ENCODE results near the gene KPNA2.
"Not testable (repeated sequence)": the region's sequence is repeated elsewhere in the genome, so short reads cannot be mapped to it uniquely, and the experiment has no call there.

GRCh38 chr17:67996301-67997171 lies 39.0 kb upstream of the KPNA2 start, which contains the start of gene C17orf58:
- TF ChIP-seq, protein P1, sequence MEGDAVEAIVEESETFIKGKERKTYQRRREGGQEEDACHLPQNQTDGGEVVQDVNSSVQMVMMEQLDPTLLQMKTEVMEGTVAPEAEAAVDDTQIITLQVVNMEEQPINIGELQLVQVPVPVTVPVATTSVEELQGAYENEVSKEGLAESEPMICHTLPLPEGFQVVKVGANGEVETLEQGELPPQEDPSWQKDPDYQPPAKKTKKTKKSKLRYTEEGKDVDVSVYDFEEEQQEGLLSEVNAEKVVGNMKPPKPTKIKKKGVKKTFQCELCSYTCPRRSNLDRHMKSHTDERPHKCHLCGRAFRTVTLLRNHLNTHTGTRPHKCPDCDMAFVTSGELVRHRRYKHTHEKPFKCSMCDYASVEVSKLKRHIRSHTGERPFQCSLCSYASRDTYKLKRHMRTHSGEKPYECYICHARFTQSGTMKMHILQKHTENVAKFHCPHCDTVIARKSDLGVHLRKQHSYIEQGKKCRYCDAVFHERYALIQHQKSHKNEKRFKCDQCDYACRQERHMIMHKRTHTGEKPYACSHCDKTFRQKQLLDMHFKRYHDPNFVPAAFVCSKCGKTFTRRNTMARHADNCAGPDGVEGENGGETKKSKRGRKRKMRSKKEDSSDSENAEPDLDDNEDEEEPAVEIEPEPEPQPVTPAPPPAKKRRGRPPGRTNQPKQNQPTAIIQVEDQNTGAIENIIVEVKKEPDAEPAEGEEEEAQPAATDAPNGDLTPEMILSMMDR (conservative IDR thresholded peaks at IDR 0.05; ENCODE audit: low read length), result not testable (repeated sequence)
- TF ChIP-seq EZH2phosphoT487 (IDR thresholded peaks at IDR 0.05; ENCODE audit: borderline replicate concordance), result not testable (repeated sequence)

Measured in Loucy (cell line).